Measurements from ENCODE around the gene PTPRM.

DNA sequence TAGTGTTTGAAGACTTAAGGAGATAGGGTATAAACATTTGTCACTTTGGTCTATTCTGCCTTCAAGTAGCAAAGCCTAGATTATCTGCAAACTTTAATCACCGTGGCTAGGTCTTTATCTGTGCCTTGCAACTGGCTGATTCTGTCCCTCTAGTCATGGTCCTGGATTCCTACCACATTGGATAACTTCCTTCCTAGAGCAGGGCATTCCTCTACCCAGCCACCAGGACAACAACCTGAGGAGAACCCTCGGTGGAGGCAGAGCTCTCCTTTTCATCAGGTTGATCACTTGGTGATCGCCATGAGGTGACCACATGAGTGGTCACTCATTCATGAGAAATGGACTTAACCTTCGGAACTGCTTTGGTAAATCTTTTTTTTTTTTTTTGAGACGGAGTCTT lies 25.3 kb upstream of the PTPRM start:
- TF ChIP-seq, protein P1, sequence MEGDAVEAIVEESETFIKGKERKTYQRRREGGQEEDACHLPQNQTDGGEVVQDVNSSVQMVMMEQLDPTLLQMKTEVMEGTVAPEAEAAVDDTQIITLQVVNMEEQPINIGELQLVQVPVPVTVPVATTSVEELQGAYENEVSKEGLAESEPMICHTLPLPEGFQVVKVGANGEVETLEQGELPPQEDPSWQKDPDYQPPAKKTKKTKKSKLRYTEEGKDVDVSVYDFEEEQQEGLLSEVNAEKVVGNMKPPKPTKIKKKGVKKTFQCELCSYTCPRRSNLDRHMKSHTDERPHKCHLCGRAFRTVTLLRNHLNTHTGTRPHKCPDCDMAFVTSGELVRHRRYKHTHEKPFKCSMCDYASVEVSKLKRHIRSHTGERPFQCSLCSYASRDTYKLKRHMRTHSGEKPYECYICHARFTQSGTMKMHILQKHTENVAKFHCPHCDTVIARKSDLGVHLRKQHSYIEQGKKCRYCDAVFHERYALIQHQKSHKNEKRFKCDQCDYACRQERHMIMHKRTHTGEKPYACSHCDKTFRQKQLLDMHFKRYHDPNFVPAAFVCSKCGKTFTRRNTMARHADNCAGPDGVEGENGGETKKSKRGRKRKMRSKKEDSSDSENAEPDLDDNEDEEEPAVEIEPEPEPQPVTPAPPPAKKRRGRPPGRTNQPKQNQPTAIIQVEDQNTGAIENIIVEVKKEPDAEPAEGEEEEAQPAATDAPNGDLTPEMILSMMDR (IDR thresholded peaks at IDR 0.05; ENCODE audit: insufficient read depth, low read length, poor library complexity, severe bottlenecking) = no peak
- no peak for TF ChIP-seq EZH2phosphoT487 (conservative IDR thresholded peaks at IDR 0.05; ENCODE audit: low read length)

All from SU-DHL-6 (cell line).